H1 (cell line): ENCODE measurements around the gene ARHGEF2. TPM values are rescaled to one million over a fixed set of nuclear protein-coding genes. Genes with fewer than 3 reads are reported as not detected.

Source experiments
- BRCA1 ChIP-seq: IDR thresholded peaks from 2 replicates; pipeline ENCODE4 v1.6.1; 2012; ENCODE audit warnings: low read depth, low read length, improper control_type of control experiment
- CEBPB ChIP-seq: IDR thresholded peaks from 2 replicates; pipeline ENCODE4 v1.6.1; 2012; ENCODE audit warnings: low read depth, low read length
- CREB1 ChIP-seq: IDR thresholded peaks from 2 replicates; pipeline ENCODE4 v1.6.1; 2012; ENCODE audit warnings: inconsistent platforms
- CTBP2 ChIP-seq: IDR thresholded peaks from 2 replicates; pipeline ENCODE4 v1.7.0; 2011; ENCODE audit warnings: borderline replicate concordance, mild to moderate bottlenecking, moderate library complexity, mixed read lengths, low read length; ENCODE audit not compliant: insufficient read depth, insufficient read length
- CTCF ChIP-seq, 3 experiments: IDR thresholded peaks; 1 replicate in 2 of 3; 2 replicates in 1 of 3; pipeline versions ENCODE4 v1.5.1 to v1.6.1; 2011; ENCODE audit warnings: low read length in 3 of 3, mild to moderate bottlenecking in 3 of 3, inconsistent platforms in 2 of 3, low read depth in 1 of 3, moderate library complexity in 1 of 3; ENCODE audit not compliant: insufficient read depth in 1 of 3; ENCODE audit errors: control extremely low read depth in 1 of 3
- EGR1 ChIP-seq: IDR thresholded peaks from 2 replicates; pipeline ENCODE4 v1.6.1; 2011; ENCODE audit warnings: low read depth, low read length, borderline replicate concordance
- EP300 ChIP-seq, 2 experiments: IDR thresholded peaks; 1 replicate in 1 of 2; 2 replicates in 1 of 2; pipeline ENCODE4 v1.6.1; 2011 to 2012; ENCODE audit warnings: low read depth in 2 of 2, low read length in 2 of 2, mild to moderate bottlenecking in 2 of 2, borderline replicate concordance in 1 of 2, inconsistent platforms in 1 of 2, moderate library complexity in 1 of 2
- HDAC2 ChIP-seq, 2 experiments: fragments of 300-600 bp in 1 of 2; sonication (generic) in 1 of 2; IDR thresholded peaks; 2 replicates each; pipeline ENCODE4 v1.6.1; 2011 to 2012; ENCODE audit warnings: low read depth in 2 of 2, low read length in 2 of 2, mild to moderate bottlenecking in 2 of 2, moderate library complexity in 2 of 2, borderline replicate concordance in 1 of 2, inconsistent platforms in 1 of 2
- JUN ChIP-seq: IDR thresholded peaks from 2 replicates; pipeline ENCODE4 v1.6.1; 2011; ENCODE audit warnings: low read depth, mild to moderate bottlenecking, improper control_type of control experiment, low read length
- JUND ChIP-seq: IDR thresholded peaks from 2 replicates; pipeline ENCODE4 v1.6.1; 2011; ENCODE audit warnings: mild to moderate bottlenecking, improper control_type of control experiment, low read length
- KDM4A ChIP-seq: IDR thresholded peaks from one replicate; pipeline ENCODE4 v1.7.1; 2012; ENCODE audit warnings: low read depth, mild to moderate bottlenecking, moderate library complexity, low read length, inconsistent platforms; ENCODE audit not compliant: severe bottlenecking
- POLR2A ChIP-seq, 2 experiments: IDR thresholded peaks; 1 replicate in 1 of 2; 2 replicates in 1 of 2; pipeline ENCODE4 v1.6.1; 2011; ENCODE audit warnings: low read depth in 2 of 2, low read length in 2 of 2, mild to moderate bottlenecking in 2 of 2; ENCODE audit errors: control extremely low read depth in 1 of 2
- POU5F1 ChIP-seq: IDR thresholded peaks from 2 replicates; pipeline ENCODE4 v1.6.1; 2011; ENCODE audit warnings: low read depth, mild to moderate bottlenecking, low read length, moderate library complexity
- RNF2 ChIP-seq: fragments of 200-900, 300-1000 bp; sonication (generic); IDR thresholded peaks from 2 replicates; pipeline ENCODE4 v1.7.1; 2016; ENCODE audit warnings: borderline replicate concordance, low read depth, mild to moderate bottlenecking, antibody characterized with exemption, low read length; ENCODE audit not compliant: poor library complexity, severe bottlenecking; ENCODE audit errors: missing control alignments
- SP1 ChIP-seq: IDR thresholded peaks from 2 replicates; pipeline ENCODE4 v1.6.1; 2011; ENCODE audit warnings: low read depth, low read length
- SRF ChIP-seq: IDR thresholded peaks from 2 replicates; pipeline ENCODE4 v1.6.1; 2011; ENCODE audit warnings: mild to moderate bottlenecking, low read depth, low read length, moderate library complexity
- SUZ12 ChIP-seq: fragments of 200-600 bp; sonication (generic); IDR thresholded peaks from 2 replicates; pipeline ENCODE4 v1.6.1; 2012; ENCODE audit warnings: mild to moderate bottlenecking, inconsistent platforms, low read length, moderate library complexity, mixed read lengths
- TAF1 ChIP-seq: IDR thresholded peaks from 2 replicates; pipeline ENCODE4 v1.6.1; 2011; ENCODE audit warnings: mild to moderate bottlenecking, low read depth, low read length
- TBP ChIP-seq: IDR thresholded peaks from 2 replicates; pipeline ENCODE4 v1.6.1; 2011; ENCODE audit warnings: low read depth, low read length, improper control_type of control experiment
- ZNF274 ChIP-seq: IDR thresholded peaks from 2 replicates; pipeline ENCODE4 v1.7.0; 2012; ENCODE audit warnings: low read length, borderline replicate concordance; ENCODE audit errors: extremely low read depth
- polyA plus RNA-seq, 7 experiments: library from polyadenylated mRNA; depleted of rRNA in 3 of 7; stranded (reverse) in 5 of 7; unstranded in 2 of 7; fragments of >200 nt in 5 of 7; fragments of 200-250 nt in 2 of 7; gene quantifications; 1 replicate in 5 of 7; 2 replicates in 1 of 7; 4 replicates in 1 of 7; pipeline versions ENCODE4 v1.2.1 to v1.2.3, GENCODE V29; 2011 to 2013; ENCODE audit warnings: missing spikeins in 2 of 7, mixed read lengths in 2 of 7
- total RNA-seq: library from RNA; stranded (reverse); fragmentation: NEBNext Ultra II Directional; extraction: Animal tissue kit (Norgen Biotek cat#: 25700); gene quantifications from 2 replicates; pipeline ENCODE4 v1.2.1, GENCODE V29; 2021
- TF ChIP-seq, protein P1 (sequence below): IDR thresholded peaks from 2 replicates; pipeline ENCODE4 v1.6.1; 2012; ENCODE audit warnings: inconsistent platforms

Gene ARHGEF2
- total and polyA plus RNA-seq, 2 of the 8 experiments (the other 6 are each of a cell fraction or from before 2014, with no cell fraction given): 42.7 to 80.5 TPM

DNA sequence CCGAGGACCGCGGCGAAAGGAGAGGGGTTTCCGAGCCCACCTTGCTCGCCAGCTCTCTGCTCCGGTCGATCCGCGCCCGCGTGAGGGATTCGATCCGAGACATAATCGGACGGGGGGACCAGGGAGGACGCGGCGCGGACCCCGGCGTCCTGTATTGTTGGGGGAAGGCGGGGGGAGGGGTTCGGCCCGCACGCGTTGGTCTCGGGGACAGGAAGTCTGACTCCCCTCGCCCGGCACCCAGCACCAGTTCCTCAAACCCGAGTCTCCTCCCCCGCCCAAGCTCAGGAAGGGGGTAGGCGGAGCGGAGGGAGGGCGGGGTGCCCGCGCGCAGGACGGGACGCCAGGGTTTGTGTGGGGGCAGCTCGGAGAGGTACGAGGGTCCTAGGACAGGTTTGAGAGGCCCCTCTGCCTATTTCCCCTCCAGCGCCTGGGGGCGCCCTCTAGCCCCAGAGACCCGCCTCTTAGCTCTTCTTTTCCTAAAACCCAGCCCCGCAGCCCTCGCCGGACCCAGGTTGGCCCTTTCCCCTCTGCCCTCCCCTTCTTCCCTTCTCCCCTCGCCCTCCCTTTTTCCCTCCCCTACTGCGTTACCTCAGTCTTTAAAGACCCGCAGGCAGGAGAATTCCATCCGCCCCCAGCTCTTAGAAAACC lies at the start of gene ARHGEF2 (continued):
- peak; percentile 55; the same call in 1 of the 2 replicates for TF ChIP-seq TBP
- no peak; the same call in 1 of the 2 replicates for TF ChIP-seq BRCA1
- TF ChIP-seq EP300 (IDR thresholded peaks at IDR 0.05; ENCODE audit: borderline replicate concordance in 1 of 2, low read depth in 2 of 2, low read length in 2 of 2): no peak; a peak in 1 of 3 replicates
- TF ChIP-seq JUN: peak; percentile 40; the same call in 1 of the 2 replicates
- 0 out of 4 replicates have a peak, but pooled peaks of 1 of the 2 experiments have one; percentile 18 for TF ChIP-seq HDAC2 (IDR thresholded peaks at IDR 0.05; ENCODE audit: borderline replicate concordance in 1 of 2, low read depth in 2 of 2, low read length in 2 of 2)
- TF ChIP-seq POU5F1: no peak
- 0 out of 2 replicates have a peak, but pooled peaks have one; percentile 5 for TF ChIP-seq CEBPB
- peak; percentile 86; the same call in 1 of the 2 replicates for TF ChIP-seq EGR1
- TF ChIP-seq POLR2A (IDR thresholded peaks at IDR 0.05; ENCODE audit: control extremely low read depth in 1 of 2, low read depth in 2 of 2, low read length in 2 of 2): peak; percentile 55 to 63
- TF ChIP-seq KDM4A: peak; percentile 57
- 0 out of 2 replicates have a peak, but pooled peaks have one; percentile 26 for TF ChIP-seq JUND
- no peak for TF ChIP-seq ZNF274
- TF ChIP-seq TAF1: peak; percentile 69
- TF ChIP-seq SUZ12: no peak; the same call in 1 of the 2 replicates
- peak; percentile 64; the same call in 1 of the 2 replicates for TF ChIP-seq SP1
- TF ChIP-seq CREB1: peak; percentile 49; the same call in 1 of the 2 replicates
- TF ChIP-seq, protein P1, sequence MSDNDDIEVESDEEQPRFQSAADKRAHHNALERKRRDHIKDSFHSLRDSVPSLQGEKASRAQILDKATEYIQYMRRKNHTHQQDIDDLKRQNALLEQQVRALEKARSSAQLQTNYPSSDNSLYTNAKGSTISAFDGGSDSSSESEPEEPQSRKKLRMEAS: peak; percentile 61
- peak; percentile 56 to 67 (median 65) for TF ChIP-seq CTCF (IDR thresholded peaks at IDR 0.05; ENCODE audit: control extremely low read depth in 1 of 3, insufficient read depth in 1 of 3, low read depth in 1 of 3, low read length in 3 of 3)
- no peak for TF ChIP-seq RNF2
- TF ChIP-seq SRF: no peak
- peak; percentile 93 for TF ChIP-seq CTBP2
